Testis (tissue), 2 donors: Measurements from ENCODE around the gene CNDP1.

ENCODE experiments used
- CTCF ChIP-seq, 3 experiments: fragments of 450-650 bp in 2 of 3; fragments of 200-600 bp in 1 of 3; sonication (generic) in 1 of 3; IDR thresholded peaks; one replicate each; pipeline ENCODE4 v1.5.1; 2016 to 2019; ENCODE audit warnings: antibody characterized with exemption in 3 of 3, mild to moderate bottlenecking in 2 of 3, moderate library complexity in 1 of 3
- POLR2A ChIP-seq: fragments of 450-650 bp; IDR thresholded peaks from one replicate; pipeline ENCODE4 v1.6.1; 2017; ENCODE audit warnings: antibody characterized with exemption, mild to moderate bottlenecking, moderate library complexity

DNA sequence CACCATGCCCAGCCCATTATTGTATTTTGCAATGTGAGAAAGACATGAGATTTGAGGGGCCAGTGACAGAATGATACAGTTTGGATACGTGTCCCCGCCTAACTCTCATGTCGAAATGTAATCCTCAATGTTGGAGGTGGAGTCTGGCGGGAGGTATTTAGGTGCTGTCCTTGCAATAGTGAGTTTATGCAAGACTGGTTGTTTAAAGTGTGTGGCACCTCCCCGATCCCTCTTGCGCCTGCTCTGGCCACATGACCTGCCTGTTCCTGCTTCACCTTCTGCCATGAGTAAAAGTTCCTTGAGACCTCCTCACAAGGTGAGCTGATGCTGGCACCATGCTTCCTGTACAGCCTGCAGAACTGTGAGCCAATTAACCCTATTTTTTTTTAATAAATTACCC, 16.6 kb downstream of the CNDP1 start:
- TF ChIP-seq CTCF (IDR thresholded peaks at IDR 0.05) (no peak), POLR2A (no peak)
